HK-2 (cell line): ENCODE data around the gene LRFN5.
"Not testable (repeated sequence)": the region's sequence is repeated elsewhere in the genome, so short reads cannot be mapped to it uniquely, and the experiment has no call there.

ENCODE experiments used
- DNase-seq: peaks from one replicate; pipeline ENCODE4 v3.0.0-alpha.2; 2018; ENCODE audit not compliant: unreplicated experiment

LRFN5 gene

DNA sequence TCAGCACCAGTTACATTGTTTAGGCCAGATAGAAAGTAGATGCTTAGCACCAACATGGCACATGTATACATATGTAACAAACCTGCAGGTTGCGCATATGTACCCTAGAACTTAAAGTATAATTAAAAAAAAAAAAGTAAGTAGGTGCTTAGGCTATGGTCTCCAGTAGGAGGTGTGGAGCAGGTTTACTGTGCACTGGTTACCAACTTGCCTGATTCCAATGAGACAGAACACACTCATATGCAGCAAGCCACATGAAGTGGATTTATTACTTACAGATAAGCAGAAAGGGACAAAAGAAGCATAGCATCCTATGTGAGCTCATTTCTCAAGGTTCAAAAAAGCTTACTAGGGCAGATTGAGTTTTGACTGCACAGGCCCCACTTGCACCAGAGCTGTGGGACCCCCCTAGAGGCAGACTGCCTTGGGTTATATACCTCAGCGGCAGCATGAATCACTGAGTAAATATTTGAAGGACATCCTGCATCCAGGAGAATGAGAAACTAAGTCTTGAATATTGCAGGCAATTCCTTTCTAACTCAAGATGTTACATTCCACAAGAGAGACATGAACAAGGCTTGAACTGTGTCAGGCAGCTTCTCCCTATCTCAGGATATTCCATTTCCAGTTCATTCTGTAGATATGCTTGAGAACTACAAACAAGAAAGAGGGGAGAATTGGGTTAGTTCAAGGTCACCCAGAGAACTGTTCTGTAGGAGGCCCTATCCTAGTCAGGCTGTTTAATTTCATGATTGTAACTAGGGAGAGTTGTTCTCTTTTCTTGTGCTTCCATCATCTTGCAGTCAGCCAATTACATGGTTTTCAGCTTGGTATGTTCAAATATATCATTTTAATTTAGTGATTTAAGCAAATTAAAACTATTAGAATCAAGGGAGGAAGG is 30.1 kb downstream of the LRFN5 start:
- no peak for DNase-seq

DNA sequence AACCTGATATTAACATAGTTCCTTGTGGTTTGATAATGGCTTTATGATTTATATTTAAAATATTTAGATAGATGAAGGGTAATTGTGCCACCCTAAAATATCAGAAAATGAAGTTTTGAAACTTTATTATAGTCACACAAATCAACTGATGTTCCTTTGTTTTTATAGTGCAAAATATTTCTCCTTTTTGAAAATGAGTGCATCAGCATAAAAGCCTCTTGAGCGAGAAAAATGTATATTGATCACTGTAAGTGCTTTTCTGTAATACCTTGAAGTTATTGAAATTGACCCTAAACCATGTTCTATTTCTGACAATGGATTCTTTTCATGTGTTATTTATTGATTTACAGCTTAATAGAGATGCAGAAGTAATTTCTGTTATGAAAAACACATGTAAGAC is 35.0 kb downstream of the LRFN5 start:
- DNase-seq: no peak

DNA sequence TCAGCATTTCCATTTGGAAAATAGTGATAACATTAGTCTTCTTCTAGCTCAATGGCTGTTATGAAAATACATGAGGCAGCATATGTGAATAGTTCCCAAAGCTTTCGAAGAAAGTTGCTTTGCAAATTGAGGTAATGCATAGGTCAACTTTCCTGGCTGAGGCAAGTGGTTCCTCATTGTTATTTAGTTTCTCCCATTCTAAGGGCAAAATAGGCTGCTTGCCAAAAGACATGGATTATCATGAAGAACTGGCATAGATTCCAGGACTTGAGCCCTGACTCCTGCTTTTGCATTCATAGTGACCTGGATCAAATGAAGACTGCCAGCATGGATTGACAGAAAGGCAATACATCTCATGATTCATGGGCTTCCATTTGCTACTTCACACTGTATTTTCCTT is 35.7 kb downstream of the LRFN5 start:
- DNase-seq: no peak

DNA sequence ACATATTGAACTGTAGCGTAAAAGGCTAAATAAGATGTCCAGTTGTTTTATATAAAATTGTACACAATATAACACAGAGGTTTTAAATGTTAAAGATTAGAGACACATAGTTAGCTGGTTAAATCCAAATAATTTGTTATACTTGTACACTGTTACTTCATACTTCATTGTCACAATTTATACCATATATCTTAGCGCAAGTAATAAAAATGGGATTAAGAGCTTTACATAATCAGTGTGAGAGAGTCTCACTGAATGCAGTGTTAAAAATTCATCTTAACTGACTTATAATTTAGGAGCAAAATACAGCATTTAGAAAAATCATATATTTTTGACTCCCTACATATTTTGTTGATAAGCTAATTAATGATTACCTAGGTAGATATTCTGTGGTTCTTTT is 36.1 kb downstream of the LRFN5 start:
- no peak for DNase-seq

DNA sequence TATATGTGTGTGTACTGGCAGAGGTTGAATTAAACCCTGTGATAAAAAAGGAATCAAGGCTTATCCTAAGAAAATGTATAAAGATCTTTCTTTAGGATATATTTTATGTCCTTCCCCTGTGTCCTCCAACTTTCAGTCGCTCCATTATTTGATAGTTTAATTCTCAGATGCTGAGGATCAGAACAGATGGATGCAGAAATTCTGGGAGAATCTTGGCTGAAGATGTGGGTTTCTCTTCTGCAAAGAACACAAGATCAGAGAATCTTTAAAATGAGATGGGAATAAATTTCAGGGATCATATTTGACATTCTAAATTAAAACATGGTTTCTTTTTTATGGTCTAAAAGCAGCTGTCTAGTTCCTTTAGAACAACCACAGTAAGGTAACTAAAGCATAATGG is 37.9 kb downstream of the LRFN5 start:
- no peak for DNase-seq

DNA sequence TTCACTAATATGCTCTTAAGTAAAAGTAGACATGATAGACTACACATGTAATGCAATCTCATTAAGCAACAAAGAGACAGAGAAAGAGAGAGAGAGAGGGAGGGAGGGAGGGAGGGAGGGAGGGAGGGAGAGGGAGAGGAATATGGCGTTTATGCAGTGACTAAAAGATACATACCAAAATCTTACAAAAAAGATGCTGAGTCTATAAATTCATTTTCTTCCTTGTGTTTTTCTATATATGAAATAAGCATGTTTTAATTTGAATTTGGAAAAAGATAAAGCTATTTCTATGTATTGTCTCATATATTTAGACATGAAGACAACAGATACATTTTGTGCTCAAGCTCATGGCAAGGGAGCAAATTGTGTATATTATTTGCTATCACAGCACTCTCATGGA is 44.1 kb downstream of the LRFN5 start:
- no peak for DNase-seq

DNA sequence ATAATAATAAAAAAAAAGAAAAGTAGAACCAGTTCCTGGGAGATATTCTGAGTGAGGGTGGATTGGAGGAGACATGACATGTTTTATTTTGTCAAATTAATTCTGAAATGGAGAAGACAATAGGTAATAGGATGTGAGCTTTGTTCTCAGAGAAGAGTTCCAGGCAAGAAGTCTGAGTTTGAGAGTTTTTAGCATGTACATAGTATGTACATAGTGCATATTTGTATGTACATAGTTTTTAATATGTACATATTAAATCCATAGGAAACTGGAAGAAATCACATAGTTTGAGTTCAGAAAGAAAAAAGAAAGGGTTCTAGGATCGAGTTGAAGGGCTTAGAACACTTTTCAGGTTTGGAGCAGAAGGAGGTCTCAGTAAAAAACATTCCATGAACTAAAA is 47.5 kb downstream of the LRFN5 start:
- no peak for DNase-seq

DNA sequence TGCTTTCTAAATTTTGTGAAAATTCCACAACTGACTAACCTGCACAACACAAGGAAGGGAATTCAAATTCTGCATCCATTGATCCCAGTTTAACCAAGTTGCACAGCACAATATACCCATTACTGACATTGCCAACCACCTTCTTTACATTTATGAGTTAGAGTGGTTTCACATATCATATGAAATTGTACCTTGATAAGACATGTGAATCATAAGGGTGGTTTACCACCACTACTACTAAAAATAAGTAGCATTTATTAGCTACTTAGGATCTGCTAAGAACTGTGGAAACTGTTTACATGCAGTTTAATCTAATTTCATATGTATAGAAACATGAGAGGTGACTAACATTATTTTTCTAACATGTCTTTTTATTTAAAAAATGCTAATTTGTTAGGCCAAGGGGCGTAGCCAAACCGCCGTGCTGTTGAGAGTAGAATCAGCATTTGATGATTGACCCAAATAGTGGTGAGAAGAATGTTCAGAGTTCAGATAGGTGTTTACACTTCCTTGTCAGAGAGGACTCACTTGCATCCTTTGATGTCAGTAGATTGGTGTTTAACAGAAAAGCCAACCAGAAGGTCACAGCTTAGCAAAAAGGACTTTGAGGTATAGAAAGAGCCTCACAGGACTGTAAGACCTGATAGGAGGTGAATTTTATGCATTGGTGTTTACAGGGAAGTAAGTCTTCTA is 56.2 kb downstream of the LRFN5 start:
- DNase-seq: no peak

DNA sequence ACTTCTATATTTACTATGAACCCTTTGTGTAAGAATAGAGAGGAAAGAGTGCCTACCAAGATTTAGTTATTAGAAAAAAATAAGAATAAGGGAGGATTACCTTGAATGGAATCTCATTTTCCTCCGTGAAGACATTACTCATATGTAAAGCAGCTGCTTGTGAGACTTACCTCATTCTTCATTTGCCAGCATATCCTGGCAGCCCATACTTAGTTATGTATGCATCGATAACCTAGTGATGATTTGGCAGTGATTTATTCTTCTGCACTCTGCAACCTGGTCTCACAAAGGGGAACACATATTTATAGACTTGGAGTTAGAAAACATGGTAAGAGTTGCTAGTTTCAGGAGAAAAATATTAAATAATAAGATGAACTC is 56.8 kb downstream of the LRFN5 start:
- DNase-seq: no peak

DNA sequence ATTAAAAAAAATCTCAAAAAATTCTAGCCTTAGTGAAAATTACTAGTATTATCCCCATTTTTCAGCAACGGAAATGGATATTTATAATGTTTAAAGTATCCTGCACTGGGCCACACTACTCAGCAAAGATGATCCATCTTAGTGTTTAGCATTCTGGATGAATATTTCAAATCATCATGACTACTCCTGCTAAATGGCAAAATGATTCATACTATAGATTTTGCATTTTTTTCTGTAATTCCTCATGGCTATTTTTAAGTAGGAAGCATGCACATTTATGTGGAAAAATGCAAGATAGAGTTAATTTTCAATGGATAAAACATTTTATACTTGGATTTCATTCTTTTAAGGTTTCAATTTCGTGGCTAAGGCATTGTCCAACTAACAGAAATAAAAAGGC is 59.6 kb downstream of the LRFN5 start:
- DNase-seq: no peak

DNA sequence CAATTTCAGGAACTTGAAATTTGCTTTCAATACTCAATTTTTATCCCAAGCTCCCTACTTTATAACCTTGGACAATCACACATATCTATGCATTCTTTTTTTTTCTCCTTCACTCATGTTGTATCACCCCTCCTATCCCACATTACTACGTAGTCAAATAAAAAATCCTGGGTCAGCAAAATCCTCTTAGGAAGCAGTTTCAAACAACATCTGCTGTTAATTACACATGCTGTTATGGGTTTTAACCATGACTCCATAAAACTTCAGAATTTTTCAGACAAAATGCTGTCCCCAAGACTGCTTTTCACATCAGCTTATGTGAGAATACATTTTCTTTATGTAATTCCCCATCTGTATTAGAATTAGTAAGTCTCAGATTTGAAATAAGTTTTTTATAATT is 61.7 kb downstream of the LRFN5 start:
- no peak for DNase-seq

DNA sequence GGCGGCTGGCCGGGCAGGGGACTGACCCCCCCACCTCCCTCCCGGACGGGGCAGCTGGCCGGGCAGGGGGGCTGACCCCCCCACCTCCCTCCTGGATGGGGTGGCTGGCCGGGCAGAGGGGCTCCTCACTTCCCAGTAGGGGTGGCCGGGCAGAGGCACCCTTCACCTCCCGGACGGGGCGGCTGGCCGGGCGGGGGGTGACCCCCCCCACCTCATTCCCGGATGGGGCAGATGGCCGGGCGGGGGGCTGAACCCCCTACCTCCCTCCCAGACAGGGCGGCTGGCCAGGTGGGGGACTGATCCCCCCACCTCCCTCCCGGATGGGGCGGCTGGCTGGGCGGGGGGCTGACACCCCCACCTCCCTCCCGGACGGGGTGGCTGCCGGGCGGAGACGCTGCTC is 66.9 kb downstream of the LRFN5 start:
- DNase-seq: not testable (repeated sequence)

DNA sequence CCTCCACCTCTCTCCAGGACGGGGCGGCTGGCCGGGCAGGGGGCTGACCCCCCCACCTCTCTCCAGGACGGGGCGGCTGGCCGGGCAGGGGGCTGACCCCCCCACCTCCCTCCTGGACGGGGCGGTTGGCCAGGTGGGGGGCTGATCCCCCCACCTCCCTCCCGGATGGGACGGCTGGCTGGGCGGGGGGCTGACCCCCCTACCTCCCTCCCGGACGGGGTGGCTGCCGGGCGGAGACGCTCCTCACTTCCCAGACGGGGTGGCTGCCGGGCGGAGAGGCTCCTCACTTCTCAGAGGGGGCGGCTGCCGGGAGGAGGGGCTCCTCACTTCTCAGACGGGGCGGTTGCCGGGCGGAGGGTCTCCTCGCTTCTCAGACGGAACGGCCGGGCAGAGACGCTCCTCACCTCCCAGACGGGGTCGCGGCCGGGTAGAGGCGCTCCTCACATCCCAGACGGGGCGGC is 67.9 kb downstream of the LRFN5 start:
- DNase-seq: not testable (repeated sequence)

DNA sequence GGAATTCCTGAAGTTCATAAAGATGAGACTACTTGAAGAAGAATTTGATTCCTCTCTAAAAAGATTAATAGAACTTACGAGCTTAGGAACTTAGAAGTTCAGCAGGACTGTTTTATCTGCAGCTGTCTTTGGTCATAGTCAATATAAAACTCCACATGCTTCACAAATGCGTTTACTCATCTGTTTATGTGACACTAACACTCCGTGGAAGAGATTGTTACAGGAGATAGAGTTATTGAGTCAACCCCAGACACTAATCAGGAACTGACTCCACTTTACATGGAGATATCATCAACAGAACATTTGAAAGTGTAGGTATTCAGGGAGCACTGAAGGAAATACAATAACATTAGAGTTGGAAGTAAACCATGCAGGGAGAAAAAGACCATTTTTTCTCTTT is 92.8 kb downstream of the LRFN5 start:
- no peak for DNase-seq

DNA sequence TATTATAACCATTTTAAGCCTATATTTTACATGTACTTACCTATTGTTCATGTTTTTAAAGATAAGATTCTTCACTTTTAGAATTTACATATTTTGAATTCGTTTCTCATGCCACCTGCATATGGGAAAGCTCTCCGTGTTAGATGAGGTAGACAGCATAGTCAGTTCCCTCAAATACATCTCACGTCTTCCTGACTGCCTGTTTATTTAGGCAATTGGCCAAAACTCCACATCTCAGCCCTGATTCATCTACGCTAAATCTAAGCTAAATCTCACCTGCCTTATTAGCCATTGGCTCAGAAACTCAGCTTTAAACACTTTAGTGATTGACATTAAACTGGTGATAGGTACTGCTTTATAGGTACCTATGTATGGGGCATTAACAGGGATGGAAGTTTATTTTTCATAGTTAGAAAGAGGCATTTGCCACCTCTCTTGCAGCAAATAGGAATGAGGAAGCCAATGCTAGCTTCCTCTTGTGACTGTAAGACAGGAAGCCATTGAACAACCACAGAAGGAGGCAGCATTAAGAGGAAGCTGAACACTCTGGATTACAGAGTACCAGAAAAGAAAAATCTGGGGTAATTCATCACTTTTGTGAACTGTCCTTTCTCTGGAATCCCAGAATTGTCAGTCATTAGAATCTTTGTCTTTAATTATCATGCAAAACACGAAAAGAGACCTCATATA is 111.9 kb downstream of the LRFN5 start:
- DNase-seq: no peak

DNA sequence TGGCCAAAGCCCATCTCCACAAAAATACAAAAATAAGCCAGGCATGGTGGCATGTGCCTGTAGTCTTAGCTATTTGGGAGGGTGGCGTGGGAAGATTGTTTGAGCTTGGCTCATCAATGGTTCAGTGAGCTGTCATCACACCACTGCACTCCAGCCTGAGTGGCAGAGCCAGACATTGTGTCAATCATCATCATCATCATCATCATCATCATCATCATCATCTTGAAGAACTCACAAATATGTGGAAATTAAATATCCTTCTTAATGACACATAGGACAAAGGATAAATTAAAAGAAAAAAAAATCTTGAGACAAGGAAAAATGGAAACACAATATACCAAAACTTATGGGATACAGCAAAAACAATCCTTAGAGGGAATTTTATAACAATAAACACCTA is 132.5 kb downstream of the LRFN5 start:
- DNase-seq: no peak

DNA sequence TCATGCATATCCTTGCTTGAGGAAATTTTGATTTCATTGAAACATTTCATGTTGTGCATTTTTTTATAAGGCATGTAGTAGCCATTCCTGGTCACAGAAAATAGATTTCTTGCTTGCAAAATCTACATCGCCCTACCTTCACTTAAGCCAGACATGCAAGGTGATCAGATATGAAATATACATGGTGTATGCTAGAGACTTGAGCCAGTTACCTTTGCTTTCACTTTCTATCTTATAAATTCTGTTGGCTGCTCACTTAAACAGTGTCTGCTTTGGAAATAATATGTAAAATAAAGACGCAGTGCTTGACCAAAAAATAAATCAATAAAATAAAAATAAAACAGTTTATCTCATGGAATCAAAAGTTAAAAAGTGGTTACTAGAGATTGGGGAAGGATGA is 136.5 kb downstream of the LRFN5 start:
- no peak for DNase-seq

DNA sequence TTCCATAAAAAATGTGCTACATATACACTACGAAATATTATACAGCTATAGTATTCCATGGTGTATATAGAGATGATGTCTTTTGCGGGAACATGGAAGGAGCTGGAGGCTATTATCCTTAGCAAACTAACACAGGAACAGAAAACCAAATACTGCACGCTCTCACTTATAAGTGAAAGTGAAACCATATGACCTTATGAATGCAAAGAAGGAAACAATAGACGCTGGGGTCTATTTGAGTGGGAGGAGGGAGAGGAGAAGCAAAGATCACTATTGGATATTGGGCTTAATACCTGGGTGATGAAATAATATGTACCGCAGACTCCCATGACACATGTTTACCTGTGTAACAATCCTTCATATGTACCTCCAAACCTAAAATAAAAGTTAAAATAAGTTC is 142.8 kb downstream of the LRFN5 start:
- no peak for DNase-seq

DNA sequence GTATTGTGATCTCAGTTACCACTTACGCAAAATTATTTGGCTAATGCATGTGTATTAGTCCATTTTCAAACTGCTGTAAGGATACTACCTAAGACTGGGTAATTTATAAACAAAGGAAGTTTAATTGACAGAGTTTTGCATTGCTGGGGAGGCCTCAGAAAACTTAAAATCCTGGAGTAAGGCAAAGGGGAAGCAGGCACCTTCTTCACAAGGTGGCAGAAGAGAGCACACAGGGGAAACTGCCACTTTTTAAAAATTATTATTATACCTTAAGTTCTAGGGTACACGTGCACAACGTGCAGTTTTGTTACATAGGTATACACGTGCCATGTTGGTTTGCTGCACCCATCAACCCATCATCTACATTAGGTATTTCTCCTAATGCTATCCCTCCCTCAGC is 143.9 kb downstream of the LRFN5 start:
- DNase-seq: not testable (repeated sequence)

DNA sequence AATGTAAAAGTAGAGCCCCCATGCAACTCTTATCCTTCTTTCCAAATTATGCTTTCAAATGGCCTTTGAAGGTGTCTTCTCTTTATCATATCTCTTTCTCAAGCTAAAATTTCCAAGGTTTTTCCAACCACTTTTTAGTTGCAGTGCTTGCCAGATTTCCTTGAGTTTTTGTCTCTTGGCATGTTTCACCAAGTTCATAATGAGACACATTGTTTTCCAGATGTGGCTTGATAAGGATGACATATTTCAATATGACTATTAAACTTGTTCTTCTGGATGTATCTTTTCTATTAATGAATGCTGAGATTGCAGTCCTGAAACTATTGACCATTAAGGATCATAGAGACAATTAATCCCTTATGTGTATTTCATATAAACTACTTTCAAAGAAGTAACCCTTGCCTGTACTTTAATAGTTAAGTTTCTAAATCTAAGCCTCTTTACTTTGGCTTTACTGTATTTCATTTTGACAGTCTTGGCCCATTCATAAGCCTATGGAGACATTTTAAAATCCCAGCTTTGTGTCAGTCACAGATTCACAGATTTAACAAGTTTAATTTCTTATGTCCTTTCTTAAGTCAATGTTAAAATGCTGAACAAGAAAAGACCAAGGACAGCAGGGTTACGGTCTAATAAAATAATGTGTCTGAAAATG is 151.5 kb downstream of the LRFN5 start:
- DNase-seq: no peak

DNA sequence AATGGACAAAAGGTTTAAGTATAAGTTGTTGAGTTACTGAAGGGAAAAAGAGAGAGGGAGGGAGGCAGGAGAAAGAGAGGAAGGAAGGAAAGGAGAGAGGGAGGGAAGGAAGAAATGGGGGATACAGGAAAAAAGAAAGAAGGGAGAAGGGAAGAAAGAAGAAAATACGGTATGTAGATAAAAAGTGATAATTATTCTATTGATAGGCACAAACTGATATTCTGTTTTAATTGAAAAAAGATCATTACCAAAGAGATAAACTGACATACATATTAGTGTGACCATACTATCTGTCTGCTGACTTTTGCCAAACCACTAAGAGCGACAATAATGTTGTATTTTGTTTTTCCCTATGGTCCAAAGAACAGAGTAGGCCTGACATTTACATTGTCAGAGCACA is 154.5 kb downstream of the LRFN5 start:
- DNase-seq: no peak

DNA sequence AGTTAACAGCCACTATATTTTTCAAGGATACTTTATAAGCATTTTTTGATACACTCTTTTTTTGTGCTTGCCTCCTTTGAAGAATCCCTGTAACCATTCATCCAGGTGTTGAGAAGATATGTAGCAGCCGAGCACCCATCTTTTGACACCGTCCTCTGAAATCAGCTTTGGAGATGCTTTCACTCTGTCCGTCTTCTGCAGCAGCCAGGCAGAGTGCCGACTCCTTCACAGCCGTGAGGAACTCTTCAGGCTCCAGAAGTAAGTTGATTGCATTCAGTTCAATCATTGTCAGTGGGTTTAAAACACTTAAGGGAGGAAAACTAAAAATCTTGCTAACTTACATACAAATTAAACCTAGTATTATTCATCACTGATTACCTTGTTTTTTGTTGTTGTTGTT is 160.1 kb downstream of the LRFN5 start:
- DNase-seq: no peak
